Kidney (tissue), 14 donors: Measurements from ENCODE around the gene ZNF749. TPM values are rescaled to one million over a fixed set of nuclear protein-coding genes. Genes with fewer than 3 reads are reported as not detected.

Experiments used
- DNase-seq, 5 donors: peaks; one replicate each; pipeline ENCODE4 v3.0.0-alpha.2; 2013 to 2020
- FAIRE-seq: peaks from 2 replicates; lab custom pipeline; 2012; peaks lifted over from hg19 to GRCh38; lab: Jason Lieb, UNC
- H3K27ac ChIP-seq, 2 donors: one replicate each; pipeline ENCODE4 v1.7.0; 2013; ENCODE audit warnings: low read depth in 2 of 2, low read length in 2 of 2, inconsistent platforms in 1 of 2
- H3K27me3 ChIP-seq: one replicate; pipeline ENCODE4 v1.7.1; 2013; ENCODE audit warnings: low read length, inconsistent platforms; ENCODE audit not compliant: control insufficient read depth, insufficient read depth
- H3K36me3 ChIP-seq, 3 donors: one replicate each; pipeline versions ENCODE4 v1.7.0 to v1.7.1; 2013; ENCODE audit warnings: low read length in 3 of 3, control low read depth in 1 of 3, inconsistent platforms in 1 of 3; ENCODE audit not compliant: insufficient read depth in 3 of 3, control insufficient read depth in 2 of 3
- H3K4me1 ChIP-seq, 3 donors: one replicate each; pipeline versions ENCODE4 v1.7.0 to v1.7.1; 2013; ENCODE audit warnings: low read length in 3 of 3, inconsistent platforms in 1 of 3, low read depth in 1 of 3; ENCODE audit not compliant: control insufficient read depth in 2 of 3, insufficient read depth in 2 of 3
- H3K4me3 ChIP-seq, 3 donors: one replicate each; pipeline versions ENCODE4 v1.7.0 to v1.8.1; 2013; ENCODE audit warnings: low read length in 3 of 3, control low read depth in 1 of 3, inconsistent platforms in 1 of 3
- H3K9ac ChIP-seq, 3 donors: one replicate each; pipeline versions ENCODE4 v1.7.0 to v1.7.1; 2013; ENCODE audit warnings: low read length in 3 of 3, control low read depth in 1 of 3, inconsistent platforms in 1 of 3
- H3K9me3 ChIP-seq, 3 donors: one replicate each; pipeline versions ENCODE4 v1.7.0 to v1.7.1; 2013; ENCODE audit warnings: low read length in 3 of 3, control low read depth in 1 of 3, inconsistent platforms in 1 of 3; ENCODE audit not compliant: control insufficient read depth in 2 of 3, insufficient read depth in 1 of 3
- CTCF ChIP-seq: IDR thresholded peaks from 3 replicates; pipeline ENCODE4 v1.5.1; 2012; ENCODE audit warnings: mild to moderate bottlenecking, moderate library complexity, borderline replicate concordance; ENCODE audit not compliant: insufficient read depth; ENCODE audit errors: extremely low read depth
- intact Hi-C: fragments of 100-400 bp; cut with DNase I; formaldehyde crosslinking; loops from one replicate; pipeline ENCODE4 v1.11.1; 2022
- polyA plus RNA-seq: library from polyadenylated mRNA; stranded (reverse); fragments of 350-450 nt; fragmentation: Illumina TruSeq; extraction: RNeasy Lipid Tissue Mini Kit (QIAGEN cat#74804); gene quantifications from one replicate; pipeline ENCODE4 v1.2.3, GENCODE V29; 2014; ENCODE audit warnings: low read depth, low replicate concordance; ENCODE audit not compliant: insufficient read depth
- total RNA-seq: library from RNA; stranded (reverse); fragmentation: NEBNext Ultra II Directional; extraction: Animal tissue kit (Norgen Biotek cat#: 25700); gene quantifications from one replicate; pipeline ENCODE4 v1.2.1, GENCODE V29; 2021
- donor health status: control.
- donor health status: control.
- donor health status: control.
- donor health status: control.
- donor health status: control.
- donor health status: DM: yes; HTN: yes; CAD: no.
- donor health status: Normal renal cell carcinoma (clear cell type).

ZNF749 gene
- total and polyA plus RNA-seq, 2 donors from 2014 or later: 9.9 to 14.2 TPM

GRCh38 chr19:57403737-57404563 lies 31.2 kb upstream of the ZNF749 start:
- Histone ChIP-seq H3K36me3 (peaks cover 8 to 10% (median 9%) of the 10 kb centered on the region in 3 donors), H3K9ac (no peak overlapping the region), H3K4me1 (peaks cover 0 to 4% (median 0%) of the 10 kb centered on the region in 3 donors), H3K4me3 (peak overlapping the region in 1 of 3 donors; percentile 17), H3K9me3 (peaks cover 0 to 9% (median 0%) of the 10 kb centered on the region in 3 donors), H3K27me3 (no peaks in the 10 kb centered on the region), H3K27ac (no peak overlapping the region)
- intact Hi-C loops: no loop called here
- FAIRE-seq (no peak), DNase-seq (no peak)
- no peak for TF ChIP-seq CTCF

GRCh38 chr19:57406516-57407123 lies 28.5 kb upstream of the ZNF749 start:
- peaks cover 0 to 2% (median 0%) of the 10 kb centered on the region in 3 donors for H3K36me3 ChIP-seq
- H3K27me3 ChIP-seq: no peaks in the 10 kb centered on the region
- no peak for FAIRE-seq
- peaks cover 0 to 3% (median 0%) of the 10 kb centered on the region in 3 donors for H3K9me3 ChIP-seq
- peaks cover 0 to 5% (median 4%) of the 10 kb centered on the region in 3 donors for H3K4me1 ChIP-seq
- H3K9ac ChIP-seq: no peak overlapping the region
- peak in 4 of 5 donors; percentile 72 to 81 (median 78) for DNase-seq
- H3K4me3 ChIP-seq: no peak overlapping the region
- H3K27ac ChIP-seq: no peak overlapping the region
- TF ChIP-seq CTCF: peak; percentile 59
- intact Hi-C loops: no loop called here

- FAIRE-seq (peak; percentile 82), DNase-seq (peak; percentile 94 to 98 (median 97))
- H3K9ac ChIP-seq: peak within 1 kb of the TSS; percentile 79 to 97 (median 83)
- peaks cover 1 to 13% (median 9%) of the 10 kb centered on the region in 3 donors for H3K36me3 ChIP-seq
- no peak for TF ChIP-seq CTCF
- no peak within 1 kb of the TSS for H3K27ac ChIP-seq
- H3K9me3 ChIP-seq: no peaks in the 10 kb centered on the region
- no peaks in the 10 kb centered on the region for H3K27me3 ChIP-seq
- intact Hi-C loops: no loop called here
- H3K4me1 ChIP-seq: peaks cover 0 to 11% (median 4%) of the 10 kb centered on the region in 3 donors
- H3K4me3 ChIP-seq: peak within 1 kb of the TSS; percentile 93 to 99 (median 99)
Measured at GRCh38 chr19:57410877-57411671, 24.1 kb upstream of the ZNF749 start, which contains the start of gene ZNF17. TSS of gene ZNF17 (plus strand) at chr19:57411161. CDS start at chr19:57413616, 2,455 bp downstream.
